ENCODE results near the gene ERGIC3. TPM values are rescaled to one million over a fixed set of nuclear protein-coding genes. Genes with fewer than 3 reads are reported as not detected.

Gene ERGIC3
- polyA plus RNA-seq, 2 of the 4 experiments (the other 2 are of a cell fraction): 239 to 343 TPM

GRCh38 chr20:35506872-35507638, 34.8 kb upstream of the ERGIC3 start:
- no peak overlapping the region for H3K4me3 ChIP-seq
- DNase-seq (ENCODE audit: low read depth in 1 of 2, low spot score in 1 of 2) (no peak), ATAC-seq (no peak), FAIRE-seq (no peak)
- no peaks in the 10 kb centered on the region for H3K9me3 ChIP-seq
- no peak overlapping the region for H3K4me2 ChIP-seq
- ChIA-PET POLR2A (no interaction called here), CTCF (interaction anchor here (0.5 to 2.9 kb wide), 6 partner anchors 11 to 173 kb away, joined by 3 to 11 read pairs (median 4); no protein-coding TSS in a partner anchor)
- no peak overlapping the region for H3K27ac ChIP-seq
- 87% methylated on average over 6 of the region's 6 CpGs for WGBS (ENCODE audit: missing lambda C conversion rate)
- no peak for TF ChIP-seq RCOR1 (IDR thresholded peaks at IDR 0.05; ENCODE audit: low read depth, low read length)
- no peak for TF ChIP-seq KDM5A (IDR thresholded peaks at IDR 0.05)
- no peak for TF ChIP-seq RNF2 (IDR thresholded peaks at IDR 0.05; ENCODE audit: borderline replicate concordance, low read depth)
- no peak for TF ChIP-seq ZSCAN20 (CRISPR knock-in tag; IDR thresholded peaks at IDR 0.05)
- H3K4me1 ChIP-seq: no peaks in the 10 kb centered on the region

DNA sequence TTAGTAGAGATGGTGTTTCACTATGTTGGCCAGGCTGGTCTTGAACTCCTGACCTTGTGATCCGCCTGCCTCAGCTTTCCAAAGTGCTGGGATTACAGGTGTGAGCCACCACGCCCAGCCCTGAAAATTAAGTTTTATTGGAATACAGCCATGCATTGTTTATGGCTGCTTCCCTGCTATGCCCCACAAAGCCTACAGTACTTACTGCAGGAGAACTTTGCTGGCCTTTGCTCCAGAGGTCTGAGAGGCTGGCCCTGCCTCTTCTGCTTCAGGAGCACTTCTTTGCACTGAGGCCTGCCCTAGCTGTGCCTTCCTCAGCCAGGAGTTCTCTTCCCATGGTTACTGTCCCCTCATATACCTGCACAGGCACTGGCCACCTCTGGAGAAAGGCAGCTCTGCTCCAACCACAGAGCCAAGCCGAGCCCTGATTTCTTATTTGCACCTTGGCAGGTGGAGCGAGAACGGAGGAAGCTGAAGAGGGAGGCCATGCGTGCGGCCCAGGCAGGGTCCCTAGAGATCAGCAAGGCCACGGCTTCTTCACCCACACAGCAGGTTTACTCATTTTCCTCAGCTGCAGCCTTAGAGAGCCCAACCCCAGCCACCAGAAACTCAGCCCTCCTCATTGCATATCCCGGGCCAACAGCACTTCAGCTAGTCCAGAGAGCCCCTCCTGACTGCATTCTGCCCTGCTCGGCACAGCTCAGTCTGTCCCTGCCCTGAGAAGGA, 33.2 kb upstream of the ERGIC3 start:
- FAIRE-seq: no peak
- POLR2A ChIA-PET: no interaction called here

GRCh38 chr20:35510951-35511735, 30.7 kb upstream of the ERGIC3 start:
- H3K4me1 ChIP-seq: peaks cover 6% of the 10 kb centered on the region; the same call in 2 of the 3 replicates
- no peak overlapping the region for H3K27ac ChIP-seq
- ATAC-seq (no peak), DNase-seq (ENCODE audit: low read depth in 1 of 2, low spot score in 1 of 2) (no peak), FAIRE-seq (no peak)
- POLR2A ChIA-PET: no interaction called here
- no peak overlapping the region for H3K4me2 ChIP-seq
- WGBS (ENCODE audit: missing lambda C conversion rate): 79% methylated on average over 10 of the region's 12 CpGs
- CTCF ChIA-PET: interaction anchor here (0.6 to 3.1 kb wide), 26 partner anchors 8 to 597 kb away, joined by 3 to 15 read pairs (median 3); partner anchors contain the start of genes CEP250 and SCAND1
- H3K9me3 ChIP-seq: no peaks in the 10 kb centered on the region
- TF ChIP-seq ZFP36 (IDR thresholded peaks at IDR 0.05; ENCODE audit: borderline replicate concordance, partially characterized antibody) (no peak), KDM1A (IDR thresholded peaks at IDR 0.05; ENCODE audit: low read depth) (no peak), BHLHE40 (IDR thresholded peaks at IDR 0.05; ENCODE audit: low read depth, low read length) (no peak), NFE2L2 (conservative IDR thresholded peaks at IDR 0.05; ENCODE audit: low read length) (no peak), PHF8 (IDR thresholded peaks at IDR 0.05; ENCODE audit: borderline replicate concordance, low read depth) (no peak), ZSCAN20 (CRISPR knock-in tag; IDR thresholded peaks at IDR 0.05) (no peak), NPAS2 (CRISPR knock-in tag; IDR thresholded peaks at IDR 0.05; ENCODE audit: borderline replicate concordance) (no peak), REST (IDR thresholded peaks at IDR 0.05) (no peak), EHF (CRISPR knock-in tag; IDR thresholded peaks at IDR 0.05) (no peak), HOXA7 (CRISPR knock-in tag; IDR thresholded peaks at IDR 0.05) (no peak), CEBPB (IDR thresholded peaks at IDR 0.05) (no peak), FOSL2 (IDR thresholded peaks at IDR 0.05) (no peak), FOSL2 (CRISPR knock-in tag; IDR thresholded peaks at IDR 0.05) (no peak), CBX2 (IDR thresholded peaks at IDR 0.05; ENCODE audit: borderline replicate concordance, low read depth) (no peak)
- TF ChIP-seq, protein P1, sequence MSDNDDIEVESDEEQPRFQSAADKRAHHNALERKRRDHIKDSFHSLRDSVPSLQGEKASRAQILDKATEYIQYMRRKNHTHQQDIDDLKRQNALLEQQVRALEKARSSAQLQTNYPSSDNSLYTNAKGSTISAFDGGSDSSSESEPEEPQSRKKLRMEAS (IDR thresholded peaks at IDR 0.05): no peak
- no peak overlapping the region for H3K4me3 ChIP-seq

More for the DNA sequence above, 33.2 kb upstream of the ERGIC3 start:
- no peaks in the 10 kb centered on the region for H3K4me1 ChIP-seq
- WGBS (ENCODE audit: missing lambda C conversion rate): 95% methylated on average over 8 of the region's 10 CpGs
- no peaks in the 10 kb centered on the region for H3K9me3 ChIP-seq
- no peak for ATAC-seq
- no peak overlapping the region for H3K27ac ChIP-seq
- DNase-seq (ENCODE audit: low read depth in 1 of 2, low spot score in 1 of 2): no peak
- no peak overlapping the region for H3K4me3 ChIP-seq
- CTCF ChIA-PET: interaction anchor here (0.8 to 2.9 kb wide), 5 partner anchors 17 to 446 kb away, joined by 3 to 11 read pairs (median 3); partner anchors contain the start of gene SCAND1
- TF ChIP-seq ZFP36 (IDR thresholded peaks at IDR 0.05; ENCODE audit: borderline replicate concordance, partially characterized antibody) (no peak), FOXS1 (CRISPR knock-in tag; IDR thresholded peaks at IDR 0.05) (no peak), POLR2AphosphoS2 (conservative IDR thresholded peaks at IDR 0.05; ENCODE audit: low read length) (no peak), MYC (IDR thresholded peaks at IDR 0.05; ENCODE audit: borderline replicate concordance, low read length) (no peak), HDAC2 (IDR thresholded peaks at IDR 0.05) (no peak), SREBF2 (IDR thresholded peaks at IDR 0.05) (no peak), ESRRA (IDR thresholded peaks at IDR 0.05; ENCODE audit: borderline replicate concordance, low read length) (no peak), KDM1A (IDR thresholded peaks at IDR 0.05; ENCODE audit: low read depth) (no peak), HOXB5 (CRISPR knock-in tag; IDR thresholded peaks at IDR 0.05) (no peak), JUN (IDR thresholded peaks at IDR 0.05) (no peak), HEYL (CRISPR knock-in tag; IDR thresholded peaks at IDR 0.05) (no peak)
- TF ChIP-seq, protein P2, sequence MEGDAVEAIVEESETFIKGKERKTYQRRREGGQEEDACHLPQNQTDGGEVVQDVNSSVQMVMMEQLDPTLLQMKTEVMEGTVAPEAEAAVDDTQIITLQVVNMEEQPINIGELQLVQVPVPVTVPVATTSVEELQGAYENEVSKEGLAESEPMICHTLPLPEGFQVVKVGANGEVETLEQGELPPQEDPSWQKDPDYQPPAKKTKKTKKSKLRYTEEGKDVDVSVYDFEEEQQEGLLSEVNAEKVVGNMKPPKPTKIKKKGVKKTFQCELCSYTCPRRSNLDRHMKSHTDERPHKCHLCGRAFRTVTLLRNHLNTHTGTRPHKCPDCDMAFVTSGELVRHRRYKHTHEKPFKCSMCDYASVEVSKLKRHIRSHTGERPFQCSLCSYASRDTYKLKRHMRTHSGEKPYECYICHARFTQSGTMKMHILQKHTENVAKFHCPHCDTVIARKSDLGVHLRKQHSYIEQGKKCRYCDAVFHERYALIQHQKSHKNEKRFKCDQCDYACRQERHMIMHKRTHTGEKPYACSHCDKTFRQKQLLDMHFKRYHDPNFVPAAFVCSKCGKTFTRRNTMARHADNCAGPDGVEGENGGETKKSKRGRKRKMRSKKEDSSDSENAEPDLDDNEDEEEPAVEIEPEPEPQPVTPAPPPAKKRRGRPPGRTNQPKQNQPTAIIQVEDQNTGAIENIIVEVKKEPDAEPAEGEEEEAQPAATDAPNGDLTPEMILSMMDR (IDR thresholded peaks at IDR 0.05): no peak
- no peak overlapping the region for H3K4me2 ChIP-seq

Data from A549 (cell line).